IMR-90 (cell line): ENCODE results near the gene ZNF213. TPM values are rescaled to one million over a fixed set of nuclear protein-coding genes. Genes with fewer than 3 reads are reported as not detected.

ENCODE experiments used
- ATAC-seq: fragments of 200-7000 bp; cut with Tn5 transposase; 2 replicates; pipeline ENCODE4 v1.9.1; 2020; ENCODE audit warnings: low read depth, mild to moderate bottlenecking, moderate library complexity
- BruUV-seq: library from RNA; stranded (reverse); fragments of 400-500 nt; replicated peaks from 2 replicates; lab custom pipeline; 2021; lab: Mats Ljungman, UMichigan
- CTCF ChIA-PET: fragments of 300-600 bp; formaldehyde crosslinking; extraction: SDS; loops from one replicate; lab custom pipeline; 2021; ENCODE audit warnings: antibody characterized with exemption; lab: Yijun Ruan, JAX
- POLR2A ChIA-PET: fragments of 300-600 bp; sonication (Branson Sonifier 250); formaldehyde crosslinking; loops from one replicate; lab custom pipeline; 2022; ENCODE audit warnings: antibody characterized with exemption; ENCODE audit not compliant: unreplicated experiment; lab: Charles Lee
- DNase-seq: peaks from one replicate; pipeline ENCODE4 v3.0.0; 2013
- H2AFZ ChIP-seq: replicated peaks from 2 replicates; pipeline ENCODE3; 2013; ENCODE audit warnings: low read length, mild to moderate bottlenecking; ENCODE audit not compliant: poor library complexity
- H2AK5ac ChIP-seq: 2 replicates; pipeline ENCODE4 v1.6.1; 2013; ENCODE audit warnings: low read depth, low read length, inconsistent platforms
- H2AK9ac ChIP-seq: replicated peaks from 2 replicates; pipeline ENCODE3; 2013; ENCODE audit warnings: mild to moderate bottlenecking, low read depth, low read length, moderate library complexity; ENCODE audit not compliant: poor library complexity
- H2BK120ac ChIP-seq: 2 replicates; pipeline ENCODE4 v1.6.1; 2013; ENCODE audit warnings: low read depth, low read length, inconsistent platforms
- H2BK15ac ChIP-seq: 3 replicates; pipeline ENCODE4 v1.6.1; 2013; ENCODE audit warnings: low read depth, low read length, inconsistent platforms
- H2BK20ac ChIP-seq: 2 replicates; pipeline ENCODE4 v1.6.1; 2013; ENCODE audit warnings: low read depth, mild to moderate bottlenecking, inconsistent platforms, low read length, moderate library complexity
- H2BK5ac ChIP-seq: 2 replicates; pipeline ENCODE4 v1.6.1; 2013; ENCODE audit warnings: mild to moderate bottlenecking, low read depth, low read length, inconsistent platforms; ENCODE audit not compliant: poor library complexity, severe bottlenecking
- H3K14ac ChIP-seq: replicated peaks from 2 replicates; pipeline ENCODE4 v1.6.1; 2013; ENCODE audit warnings: low read depth, low read length, inconsistent platforms
- H3K18ac ChIP-seq: 2 replicates; pipeline ENCODE4 v1.6.1; 2013; ENCODE audit warnings: low read depth, low read length, control low read depth
- H3K23ac ChIP-seq: 2 replicates; pipeline ENCODE4 v1.6.1; 2013; ENCODE audit warnings: low read depth, low read length, inconsistent platforms
- H3K27ac ChIP-seq: 2 replicates; pipeline ENCODE4 v1.5.1; 2013; ENCODE audit warnings: mild to moderate bottlenecking, control low read depth, low read length; ENCODE audit not compliant: insufficient read depth
- H3K27me3 ChIP-seq: 2 replicates; pipeline ENCODE4 v1.6.1; 2013; ENCODE audit warnings: low read length; ENCODE audit not compliant: control insufficient read depth, insufficient read depth
- H3K36me3 ChIP-seq: 2 replicates; pipeline ENCODE4 v1.6.1; 2013; ENCODE audit warnings: low read length, mixed read lengths; ENCODE audit not compliant: control insufficient read depth, insufficient read depth
- H3K4ac ChIP-seq: 2 replicates; pipeline ENCODE4 v1.6.1; 2013; ENCODE audit warnings: low read depth, low read length, inconsistent platforms
- H3K4me1 ChIP-seq: 2 replicates; pipeline ENCODE4 v1.6.1; 2013; ENCODE audit warnings: low read length, mixed read lengths; ENCODE audit not compliant: control insufficient read depth, insufficient read depth
- H3K4me2 ChIP-seq: 2 replicates; pipeline ENCODE4 v1.6.1; 2013; ENCODE audit warnings: low read depth, mild to moderate bottlenecking, control low read depth, low read length, moderate library complexity
- H3K4me3 ChIP-seq: 2 replicates; pipeline ENCODE4 v1.5.1; 2013; ENCODE audit warnings: low read depth, mild to moderate bottlenecking, control low read depth, low read length, moderate library complexity; ENCODE audit not compliant: insufficient read depth
- H3K56ac ChIP-seq: 2 replicates; pipeline ENCODE4 v1.6.1; 2013; ENCODE audit warnings: low read length, inconsistent platforms; ENCODE audit not compliant: insufficient read depth; ENCODE audit errors: extremely low read depth
- H3K79me1 ChIP-seq, 2 experiments: 2 replicates each; pipeline ENCODE4 v1.6.1; 2013; ENCODE audit warnings: low read length in 2 of 2, inconsistent platforms in 1 of 2, low read depth in 1 of 2
- H3K9ac ChIP-seq: 2 replicates; pipeline ENCODE4 v1.6.1; 2013; ENCODE audit warnings: low read depth, low read length, control low read depth
- H3K9me1 ChIP-seq: 2 replicates; pipeline ENCODE4 v1.6.1; 2013; ENCODE audit warnings: low read length, inconsistent platforms; ENCODE audit not compliant: insufficient read depth
- H3K9me3 ChIP-seq: 2 replicates; pipeline ENCODE4 v1.6.1; 2013; ENCODE audit warnings: low read length; ENCODE audit not compliant: control insufficient read depth, insufficient read depth
- H4K20me1 ChIP-seq: 2 replicates; pipeline ENCODE4 v1.6.1; 2013; ENCODE audit warnings: low read length, inconsistent platforms; ENCODE audit not compliant: insufficient read depth
- H4K5ac ChIP-seq: 2 replicates; pipeline ENCODE4 v1.6.1; 2013; ENCODE audit warnings: mild to moderate bottlenecking, low read depth, low read length, control low read depth
- H4K8ac ChIP-seq, 2 experiments: 2 replicates each; pipeline ENCODE4 v1.6.1; 2013; ENCODE audit warnings: low read depth in 2 of 2, low read length in 2 of 2, control low read depth in 1 of 2, inconsistent platforms in 1 of 2
- H4K91ac ChIP-seq: 2 replicates; pipeline ENCODE4 v1.6.1; 2013; ENCODE audit warnings: low read depth, low read length, inconsistent platforms; ENCODE audit not compliant: insufficient read depth
- BHLHE40 ChIP-seq: fragments of 150-350 bp; IDR thresholded peaks from 2 replicates; pipeline ENCODE4 v1.6.1; 2016; ENCODE audit warnings: mild to moderate bottlenecking, low read depth, low read length
- FOS ChIP-seq: fragments of 150-350 bp; IDR thresholded peaks from 2 replicates; pipeline ENCODE4 v1.6.1; 2016; ENCODE audit warnings: low read depth, low read length
- MAFK ChIP-seq: IDR thresholded peaks from 2 replicates; pipeline ENCODE4 v1.6.1; 2012; ENCODE audit warnings: low read depth, low read length, improper control_type of control experiment
- MAZ ChIP-seq: IDR thresholded peaks from 2 replicates; pipeline ENCODE4 v1.6.1; 2012; ENCODE audit warnings: low read depth, mild to moderate bottlenecking, low read length, improper control_type of control experiment, moderate library complexity, borderline replicate concordance
- POLR2A ChIP-seq: IDR thresholded peaks from 2 replicates; pipeline ENCODE4 v1.6.1; 2012; ENCODE audit warnings: mild to moderate bottlenecking, low read depth, low read length
- RAD21 ChIP-seq: IDR thresholded peaks from 2 replicates; pipeline ENCODE4 v1.6.1; 2012; ENCODE audit warnings: low read length, improper control_type of control experiment
- RFX5 ChIP-seq: IDR thresholded peaks from 2 replicates; pipeline ENCODE4 v1.8.0; 2012; ENCODE audit warnings: low read depth, mild to moderate bottlenecking, low read length, moderate library complexity
- SMC3 ChIP-seq: fragments of 150-350 bp; IDR thresholded peaks from 2 replicates; pipeline ENCODE4 v1.6.1; 2016; ENCODE audit warnings: low read depth, mild to moderate bottlenecking, antibody characterized with exemption, low read length, moderate library complexity
- WGBS, 2 experiments: methylation state at CpG; one replicate each; pipeline versions ENCODE4 v1.1.5 to v1.1.7; 2013; ENCODE audit warnings: missing lambda C conversion rate in 2 of 2; ENCODE audit not compliant: insufficient read length in 1 of 2; ENCODE audit errors: extremely low coverage in 2 of 2; 5-methylcytosine and 5-hydroxymethylcytosine counted together
- dilution Hi-C: fragments of 300-500 bp; cut with HindIII; formaldehyde crosslinking; loops from one replicate; pipeline ENCODE4 v1.14.3; 2018; ENCODE audit warnings: low sequenced_read_pairs; ENCODE audit not compliant: unreplicated experiment
- in situ Hi-C: fragments of 300-500 bp; cut with MboI; formaldehyde crosslinking; loops from 3 replicates; pipeline ENCODE4 v1.14.3; 2019; ENCODE audit warnings: low sequenced_read_pairs, inconsistent platforms, mixed read lengths
- intact Hi-C: fragments of 100-400 bp; cut with micrococcal nuclease; formaldehyde crosslinking; loops from 2 replicates; pipeline ENCODE4 v1.10.0; 2022
- polyA plus RNA-seq, 3 experiments: library from polyadenylated mRNA; depleted of rRNA; stranded (reverse); fragments of >200 nt; gene quantifications; 2 replicates each; pipeline ENCODE4 v1.2.3, GENCODE V29; 2012; ENCODE audit warnings: low replicate concordance in 1 of 3
- total RNA-seq: library from RNA; depleted of rRNA; stranded (reverse); fragments of >200 nt; gene quantifications from 2 replicates; pipeline ENCODE4 v1.2.3, GENCODE V29; 2012
- TF ChIP-seq, protein P1 (sequence below): fragments of 150-350 bp; IDR thresholded peaks from 2 replicates; pipeline ENCODE4 v1.6.1; 2017; ENCODE audit warnings: mild to moderate bottlenecking, antibody characterized with exemption, low read length, low read depth

ZNF213 gene
- total and polyA plus RNA-seq, 2 of the 4 experiments (the other 2 are of a cell fraction) = 0.72 to 4.0 TPM

DNA sequence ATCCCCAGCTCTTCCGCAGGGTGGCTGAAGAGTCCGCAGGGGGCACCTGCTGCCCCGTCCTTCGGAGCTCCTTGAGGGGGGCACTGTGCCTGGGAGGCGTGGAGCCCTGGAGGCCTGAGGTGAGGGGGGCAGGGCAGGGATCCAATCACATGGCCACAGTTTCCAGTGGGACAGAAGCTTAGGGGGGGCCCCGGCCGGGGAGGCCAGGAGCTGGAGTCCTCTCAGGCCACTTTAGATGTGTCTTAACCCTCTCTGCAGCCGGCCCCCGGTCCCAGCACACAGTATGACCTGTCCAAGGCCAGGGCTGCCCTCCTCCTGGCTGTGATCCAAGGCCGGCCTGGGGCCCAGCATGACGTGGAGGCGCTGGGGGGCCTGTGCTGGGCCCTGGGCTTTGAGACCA lies 10.8 kb downstream of the ZNF213 start:
- ATAC-seq (no peak), DNase-seq (no peak)
- Histone ChIP-seq H2BK15ac (no peak overlapping the region), H3K18ac (no peak overlapping the region), H4K91ac (no peak overlapping the region), H2AK9ac (no peak overlapping the region), H3K4me1 (peaks cover 3% of the 10 kb centered on the region; the same call in 1 of the 2 replicates), H3K27me3 (no peaks in the 10 kb centered on the region), H4K5ac (no peak overlapping the region), H3K23ac (no peak overlapping the region), H3K4ac (no peak overlapping the region), H3K79me1 (peaks cover 0 to 13% of the 10 kb centered on the region in 2 experiments; a peak in 2 of 4 replicates), H2AK5ac (no peak overlapping the region), H2BK20ac (no peak overlapping the region), H3K14ac (no peak overlapping the region), H3K9me3 (no peaks in the 10 kb centered on the region), H4K20me1 (peaks cover under 1% of the 10 kb centered on the region), H3K9ac (no peak overlapping the region), H3K9me1 (0 out of 2 replicates have a peak, but pooled peaks cover 10% of the 10 kb centered on the region), H3K27ac (no peak overlapping the region), H3K36me3 (peaks cover 12% of the 10 kb centered on the region), H2BK120ac (no peak overlapping the region), H3K4me3 (no peak overlapping the region), H2AFZ (no peak overlapping the region), H2BK5ac (no peak overlapping the region), H4K8ac (no peak overlapping the region), H3K4me2 (no peak overlapping the region), H3K56ac (no peak overlapping the region)
- in situ Hi-C loops = no loop called here
- BruUV-seq = no TSS peak
- 74% methylated on average over 6 of the region's 12 CpGs; no CpG with 5 or more reads in 1 of the 2 experiments for WGBS, 2 experiments
- intact Hi-C loops = no loop called here
- ChIA-PET CTCF (no interaction called here), POLR2A (interaction anchor here (0.5 kb wide), 1 partner anchor 8 kb away, joined by 3 read pairs; no protein-coding TSS in a partner anchor)
- dilution Hi-C loops = no loop called here
- TF ChIP-seq FOS (no peak), SMC3 (no peak), BHLHE40 (no peak), MAZ (no peak), RAD21 (no peak), MAFK (no peak), RFX5 (no peak), POLR2A (no peak)
- TF ChIP-seq, protein P1, sequence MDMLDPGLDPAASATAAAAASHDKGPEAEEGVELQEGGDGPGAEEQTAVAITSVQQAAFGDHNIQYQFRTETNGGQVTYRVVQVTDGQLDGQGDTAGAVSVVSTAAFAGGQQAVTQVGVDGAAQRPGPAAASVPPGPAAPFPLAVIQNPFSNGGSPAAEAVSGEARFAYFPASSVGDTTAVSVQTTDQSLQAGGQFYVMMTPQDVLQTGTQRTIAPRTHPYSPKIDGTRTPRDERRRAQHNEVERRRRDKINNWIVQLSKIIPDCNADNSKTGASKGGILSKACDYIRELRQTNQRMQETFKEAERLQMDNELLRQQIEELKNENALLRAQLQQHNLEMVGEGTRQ = no peak
